BLaER1 treated with 17β-estradiol and CSF1 and Interleukin-3, amounts not matched to agents 10 nM and 100 nM (cell line): Measurements from ENCODE around the gene ZNF451.

Experiments
- H3K27ac ChIP-seq, 11 experiments: shearing (Covaris generic); formaldehyde crosslinking; 2 replicates each; pipeline ENCODE4 v1.8.1; 2022
- H3K27me3 ChIP-seq, 11 experiments: shearing (Covaris generic); formaldehyde crosslinking; 2 replicates each; pipeline ENCODE4 v1.8.1; 2022
- H3K36me3 ChIP-seq, 11 experiments: shearing (Covaris generic); formaldehyde crosslinking; 2 replicates each; pipeline ENCODE4 v1.8.1; 2022
- H3K4me1 ChIP-seq, 10 experiments: shearing (Covaris generic); formaldehyde crosslinking; 2 replicates each; pipeline ENCODE4 v1.8.1; 2022
- H3K4me2 ChIP-seq, 11 experiments: shearing (Covaris generic); formaldehyde crosslinking; 2 replicates each; pipeline ENCODE4 v1.8.1; 2022
- H3K4me3 ChIP-seq, 10 experiments: shearing (Covaris generic); formaldehyde crosslinking; 2 replicates each; pipeline ENCODE4 v1.8.1; 2022
- H3K9ac ChIP-seq, 11 experiments: shearing (Covaris generic); formaldehyde crosslinking; 2 replicates each; pipeline ENCODE4 v1.8.1; 2022
- H3K9me3 ChIP-seq, 11 experiments: shearing (Covaris generic); formaldehyde crosslinking; replicated peaks in 1 of 11; 2 replicates each; pipeline ENCODE4 v1.8.1; 2022
- H4K20me1 ChIP-seq, 11 experiments: shearing (Covaris generic); formaldehyde crosslinking; 2 replicates each; pipeline ENCODE4 v1.8.1; 2022
- Cebpa-rat ChIP-seq, 11 experiments: shearing (Covaris generic); IDR thresholded peaks; 2 replicates each; pipeline ENCODE4 v1.8.1; 2022

Gene ZNF451

DNA sequence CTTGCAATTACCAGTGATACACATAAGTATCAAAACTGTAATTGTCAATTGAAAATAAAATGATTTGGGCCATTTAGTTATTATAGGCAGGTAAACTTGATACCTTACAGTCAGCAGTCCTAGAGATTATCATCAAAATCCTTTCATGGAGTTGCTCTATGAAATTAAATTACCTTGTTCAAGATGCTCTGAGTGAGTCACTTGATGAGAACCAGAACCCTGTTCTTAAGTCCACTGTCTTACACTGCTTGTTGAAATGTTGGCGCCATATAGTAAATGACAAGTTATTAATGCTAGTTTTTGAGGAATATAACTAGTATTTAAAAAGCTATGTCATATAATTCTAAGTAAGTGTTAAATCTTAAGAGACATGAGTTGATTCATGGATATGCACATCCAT, 45.0 kb downstream of the ZNF451 start:
- no peaks in the 10 kb centered on the region for H3K27me3 ChIP-seq
- H4K20me1 ChIP-seq: peaks cover 0 to 22% (median 0%) of the 10 kb centered on the region in 11 experiments; a peak in 3 of 22 replicates
- H3K9me3 ChIP-seq: no peaks in the 10 kb centered on the region
- H3K27ac ChIP-seq: no peak overlapping the region
- no peak overlapping the region for H3K4me2 ChIP-seq
- peaks cover 52 to 87% (median 67%) of the 10 kb centered on the region in 11 experiments for H3K36me3 ChIP-seq
- no peak overlapping the region for H3K4me3 ChIP-seq
- TF ChIP-seq Cebpa-rat (IDR thresholded peaks at IDR 0.05): no peak
- H3K4me1 ChIP-seq: no peaks in the 10 kb centered on the region; a peak in 1 of 20 replicates
- no peak overlapping the region for H3K9ac ChIP-seq

DNA sequence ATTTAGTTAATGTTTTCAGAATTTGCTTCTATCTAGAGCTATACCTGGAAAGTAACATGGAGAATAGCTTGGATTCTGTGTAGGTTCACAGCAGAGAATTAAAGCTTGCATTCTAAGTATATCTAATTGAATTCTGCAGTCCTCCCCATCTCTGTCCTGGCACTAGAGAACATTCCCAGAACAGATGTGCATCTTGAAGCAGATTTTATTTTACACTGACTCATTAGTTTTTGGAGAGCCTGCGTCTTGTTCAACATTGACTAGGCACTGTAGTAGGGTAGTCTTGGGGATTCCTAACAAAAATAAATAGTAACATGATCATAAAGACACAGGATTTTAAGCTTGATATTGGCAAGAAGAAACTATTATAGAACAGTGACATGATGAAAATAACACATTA, 45.9 kb downstream of the ZNF451 start:
- Histone ChIP-seq H3K4me2 (no peak overlapping the region), H3K27ac (no peak overlapping the region), H3K4me1 (no peaks in the 10 kb centered on the region; a peak in 1 of 20 replicates), H4K20me1 (peaks cover 0 to 14% (median 0%) of the 10 kb centered on the region in 11 experiments; a peak in 3 of 22 replicates), H3K27me3 (no peaks in the 10 kb centered on the region), H3K36me3 (peaks cover 52 to 85% (median 64%) of the 10 kb centered on the region in 11 experiments), H3K9me3 (no peaks in the 10 kb centered on the region), H3K9ac (no peak overlapping the region), H3K4me3 (no peak overlapping the region)
- TF ChIP-seq Cebpa-rat (IDR thresholded peaks at IDR 0.05): no peak

DNA sequence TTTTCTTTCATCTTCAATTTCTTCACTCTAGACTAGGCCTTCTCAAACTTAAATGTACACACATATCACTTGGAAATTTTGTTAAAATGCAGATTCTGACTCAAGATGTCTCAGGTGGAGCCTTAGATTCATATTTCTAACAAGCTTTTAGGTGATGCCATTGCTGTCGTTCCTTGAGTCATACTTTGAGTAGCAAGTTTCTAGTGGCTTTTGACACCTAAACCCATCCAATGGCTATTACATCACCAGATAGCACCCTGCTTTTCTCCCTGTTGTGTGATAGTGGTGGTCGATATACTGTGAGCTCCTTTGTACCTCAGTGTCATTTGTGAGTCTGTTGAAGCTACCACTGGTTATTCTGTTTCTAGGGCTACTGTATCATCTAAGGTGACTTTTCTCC, 47.4 kb downstream of the ZNF451 start:
- Histone ChIP-seq H3K9ac (no peak overlapping the region), H3K4me2 (no peak overlapping the region), H3K4me1 (no peaks in the 10 kb centered on the region), H3K36me3 (peaks cover 58 to 89% (median 75%) of the 10 kb centered on the region in 11 experiments), H4K20me1 (peaks cover 0 to 6% (median 0%) of the 10 kb centered on the region in 11 experiments; a peak in 2 of 22 replicates), H3K9me3 (peaks cover 0 to 6% (median 0%) of the 10 kb centered on the region in 11 experiments; a peak in 3 of 22 replicates), H3K4me3 (no peak overlapping the region), H3K27me3 (no peaks in the 10 kb centered on the region), H3K27ac (no peak overlapping the region)
- TF ChIP-seq Cebpa-rat (IDR thresholded peaks at IDR 0.05): no peak

DNA sequence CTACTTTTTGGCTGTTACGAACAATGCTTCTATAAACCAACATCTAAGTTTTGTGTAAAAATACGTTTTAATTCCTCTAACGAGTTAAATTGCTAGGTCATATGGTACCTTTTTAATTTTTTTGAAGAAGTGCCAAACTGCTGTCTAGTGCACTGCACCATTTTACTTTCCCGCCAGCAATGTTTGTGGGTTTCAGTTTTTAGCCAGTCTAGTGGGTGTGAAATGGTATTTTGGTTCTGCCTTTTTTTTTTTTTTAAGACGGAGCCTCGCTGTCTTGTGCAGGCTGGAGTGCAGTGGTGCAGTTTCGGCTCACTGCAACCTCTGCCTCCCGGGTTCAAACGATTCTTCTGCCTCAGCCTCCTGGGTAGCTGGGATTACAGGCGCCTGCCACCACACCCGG, 48.0 kb downstream of the ZNF451 start:
- Histone ChIP-seq H4K20me1 (0 out of 22 replicates have a peak, but pooled peaks cover 0 to 4% (median 0%) of the 10 kb centered on the region in 11 experiments), H3K27ac (no peak overlapping the region), H3K4me2 (no peak overlapping the region), H3K36me3 (peaks cover 56 to 89% (median 75%) of the 10 kb centered on the region in 11 experiments), H3K9me3 (peaks cover 0 to 8% (median 0%) of the 10 kb centered on the region in 11 experiments; a peak in 3 of 22 replicates), H3K4me3 (no peak overlapping the region), H3K27me3 (no peaks in the 10 kb centered on the region), H3K4me1 (no peaks in the 10 kb centered on the region), H3K9ac (no peak overlapping the region)
- TF ChIP-seq Cebpa-rat (IDR thresholded peaks at IDR 0.05): no peak

DNA sequence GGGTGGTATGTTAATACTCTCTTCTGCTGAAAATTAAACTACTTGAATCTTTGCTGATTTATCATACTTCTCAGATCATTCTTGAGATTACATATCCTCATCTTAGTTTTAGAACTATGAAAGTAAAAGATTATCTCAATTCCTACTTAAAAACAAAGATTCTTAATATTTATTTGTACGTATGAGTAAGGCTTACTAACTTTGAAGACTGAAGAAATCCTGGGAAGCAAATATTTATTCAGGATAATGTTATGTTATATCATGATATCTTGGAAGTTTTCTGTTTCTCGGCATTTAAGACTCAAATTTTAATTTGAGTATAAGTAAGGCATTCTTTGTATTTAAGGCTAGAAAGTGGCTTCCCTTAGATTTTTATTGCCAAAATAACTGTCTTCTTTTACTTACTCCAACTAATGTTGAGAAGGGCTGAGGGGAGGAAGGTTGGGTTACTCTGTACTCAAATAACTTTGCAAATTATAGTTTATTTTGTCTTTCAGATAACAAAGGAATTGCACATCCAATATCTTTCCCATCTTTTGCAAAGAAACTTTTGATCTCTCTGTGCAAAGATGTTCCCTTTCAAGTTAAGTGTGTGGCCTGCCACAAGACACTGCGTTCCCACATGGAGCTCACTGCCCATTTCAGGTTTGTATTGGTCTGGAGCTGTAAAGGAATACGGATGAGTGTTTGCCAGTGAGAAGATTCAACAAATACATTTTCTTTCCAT, 51.6 kb downstream of the ZNF451 start:
- Histone ChIP-seq H3K4me2 (no peak overlapping the region), H3K4me3 (no peak overlapping the region), H3K27me3 (no peaks in the 10 kb centered on the region), H3K4me1 (no peaks in the 10 kb centered on the region), H4K20me1 (no peaks in the 10 kb centered on the region), H3K36me3 (peaks cover 46 to 92% (median 75%) of the 10 kb centered on the region in 11 experiments), H3K9ac (no peak overlapping the region), H3K27ac (no peak overlapping the region), H3K9me3 (peaks cover 0 to 10% (median 0%) of the 10 kb centered on the region in 11 experiments; a peak in 4 of 22 replicates)
- no peak for TF ChIP-seq Cebpa-rat (IDR thresholded peaks at IDR 0.05)

DNA sequence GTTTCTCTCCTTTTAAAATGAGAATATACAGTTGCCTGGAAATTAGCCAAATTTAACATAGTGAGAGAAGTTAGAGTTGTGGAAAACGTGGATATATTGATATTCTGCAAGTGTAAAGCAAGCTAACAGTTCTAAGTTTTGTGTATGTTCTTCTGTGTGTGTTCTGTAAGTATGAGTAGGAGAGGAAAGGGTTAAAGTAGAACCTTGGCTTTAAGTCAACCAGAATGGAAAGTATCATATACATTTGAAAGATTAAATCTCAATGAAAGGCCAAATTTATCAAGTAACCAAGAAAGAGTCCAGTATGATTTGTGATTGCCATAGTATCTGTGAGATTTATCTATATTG, 52.2 kb downstream of the ZNF451 start:
- no peak for TF ChIP-seq Cebpa-rat (IDR thresholded peaks at IDR 0.05)
- Histone ChIP-seq H3K27me3 (no peaks in the 10 kb centered on the region), H3K36me3 (peaks cover 44 to 92% (median 74%) of the 10 kb centered on the region in 11 experiments), H3K4me3 (no peak overlapping the region), H3K9ac (no peak overlapping the region), H3K27ac (no peak overlapping the region), H3K4me1 (no peaks in the 10 kb centered on the region), H3K4me2 (no peak overlapping the region), H3K9me3 (peaks cover 0 to 10% (median 0%) of the 10 kb centered on the region in 11 experiments; a peak in 4 of 22 replicates), H4K20me1 (no peaks in the 10 kb centered on the region)

DNA sequence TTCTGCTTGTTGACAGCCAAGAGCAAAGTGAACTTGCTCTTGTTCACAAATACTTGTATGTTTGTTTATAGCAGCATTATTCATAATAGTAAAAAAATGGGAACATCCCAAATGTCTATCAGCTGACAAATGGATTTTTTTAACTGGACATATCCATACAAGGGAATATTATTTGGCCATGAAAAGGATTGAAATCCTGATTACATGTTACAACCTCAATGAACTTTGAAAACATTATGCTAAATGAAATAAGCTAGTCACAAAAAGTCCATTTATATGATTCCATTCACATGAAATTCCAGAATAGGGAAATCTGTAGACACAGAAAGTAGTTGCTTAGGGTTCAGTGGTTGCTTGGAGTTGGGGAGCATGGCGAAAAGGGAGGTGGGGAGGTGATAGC, 53.7 kb downstream of the ZNF451 start:
- Histone ChIP-seq H3K27ac (no peak overlapping the region), H3K4me2 (no peak overlapping the region), H3K9me3 (peaks cover 0 to 10% (median 0%) of the 10 kb centered on the region in 11 experiments; a peak in 4 of 22 replicates), H3K36me3 (peaks cover 49 to 95% (median 77%) of the 10 kb centered on the region in 11 experiments), H4K20me1 (no peaks in the 10 kb centered on the region), H3K4me1 (no peaks in the 10 kb centered on the region), H3K4me3 (no peak overlapping the region), H3K27me3 (no peaks in the 10 kb centered on the region), H3K9ac (no peak overlapping the region)
- TF ChIP-seq Cebpa-rat (IDR thresholded peaks at IDR 0.05): no peak

DNA sequence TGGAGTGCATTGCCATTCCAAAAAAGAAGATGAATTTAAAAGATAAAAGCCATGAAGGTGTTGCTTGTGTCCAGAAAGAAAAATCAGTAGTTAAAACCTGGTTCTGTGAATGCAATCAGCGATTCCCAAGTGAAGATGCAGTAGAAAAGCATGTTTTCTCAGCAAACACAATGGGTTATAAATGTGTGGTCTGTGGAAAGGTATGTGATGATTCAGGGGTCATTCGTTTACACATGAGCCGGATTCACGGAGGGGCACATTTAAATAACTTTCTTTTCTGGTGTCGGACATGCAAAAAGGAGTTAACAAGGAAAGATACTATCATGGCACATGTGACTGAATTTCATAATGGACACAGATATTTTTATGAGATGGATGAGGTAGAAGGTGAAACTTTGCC, 57.4 kb downstream of the ZNF451 start:
- Histone ChIP-seq H3K36me3 (peaks cover 59 to 98% (median 88%) of the 10 kb centered on the region in 11 experiments), H3K4me3 (no peak overlapping the region)

DNA sequence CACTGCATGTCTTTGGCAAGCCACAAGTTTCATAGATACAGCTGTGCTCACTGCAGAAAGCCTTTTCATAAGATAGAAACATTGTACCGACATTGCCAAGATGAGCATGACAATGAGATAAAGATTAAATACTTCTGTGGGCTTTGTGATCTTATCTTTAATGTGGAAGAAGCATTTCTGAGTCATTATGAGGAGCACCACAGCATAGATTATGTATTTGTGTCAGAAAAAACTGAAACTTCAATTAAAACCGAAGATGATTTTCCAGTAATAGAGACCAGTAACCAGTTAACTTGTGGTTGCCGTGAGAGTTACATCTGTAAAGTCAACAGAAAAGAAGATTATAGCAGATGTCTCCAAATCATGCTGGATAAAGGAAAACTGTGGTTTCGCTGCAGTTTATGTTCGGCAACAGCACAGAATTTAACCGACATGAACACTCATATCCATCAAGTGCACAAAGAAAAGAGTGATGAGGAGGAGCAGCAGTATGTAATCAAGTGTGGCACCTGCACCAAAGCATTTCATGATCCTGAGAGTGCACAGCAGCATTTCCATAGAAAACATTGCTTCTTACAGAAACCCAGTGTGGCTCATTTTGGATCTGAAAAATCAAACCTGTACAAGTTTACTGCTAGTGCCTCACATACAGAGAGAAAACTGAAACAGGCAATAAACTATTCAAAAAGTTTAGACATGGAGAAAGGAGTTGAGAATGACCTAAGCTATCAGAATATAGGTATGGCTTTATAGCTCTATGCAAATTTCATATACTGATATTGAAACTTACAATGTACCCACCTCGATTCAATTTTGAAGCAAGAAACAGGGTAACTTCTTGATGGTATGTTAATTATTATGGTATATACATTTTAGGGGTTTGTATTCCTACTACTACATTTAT, 58.2 kb downstream of the ZNF451 start:
- Histone ChIP-seq H4K20me1 (0 out of 22 replicates have a peak, but pooled peaks cover 0 to 5% (median 0%) of the 10 kb centered on the region in 11 experiments), H3K27ac (no peak overlapping the region), H3K27me3 (no peaks in the 10 kb centered on the region), H3K4me3 (no peak overlapping the region), H3K4me2 (no peak overlapping the region), H3K9me3 (peaks cover 0 to 4% (median 0%) of the 10 kb centered on the region in 11 experiments; a peak in 1 of 22 replicates), H3K4me1 (no peaks in the 10 kb centered on the region), H3K36me3 (peaks cover 61 to 98% (median 88%) of the 10 kb centered on the region in 11 experiments), H3K9ac (no peak overlapping the region)
- TF ChIP-seq Cebpa-rat (IDR thresholded peaks at IDR 0.05): no peak

More for the DNA sequence above, 57.4 kb downstream of the ZNF451 start:
- no peak for TF ChIP-seq Cebpa-rat (IDR thresholded peaks at IDR 0.05)
- Histone ChIP-seq H3K27ac (no peak overlapping the region), H3K27me3 (no peaks in the 10 kb centered on the region), H3K9me3 (peaks cover 0 to 4% (median 0%) of the 10 kb centered on the region in 11 experiments; a peak in 3 of 22 replicates), H3K4me1 (no peaks in the 10 kb centered on the region), H3K4me2 (no peak overlapping the region), H4K20me1 (0 out of 22 replicates have a peak, but pooled peaks cover 0 to 5% (median 0%) of the 10 kb centered on the region in 11 experiments), H3K9ac (no peak overlapping the region)
